ENCODE data around the gene LRRC49. TPM values are rescaled to one million over a fixed set of nuclear protein-coding genes. Genes with fewer than 3 reads are reported as not detected.

Gene LRRC49
- total and polyA plus RNA-seq, 2 donors (not counting 3 experiments of a cell fraction or from before 2014, with no cell fraction given), result 3.0 to 6.6 TPM

GRCh38 chr15:71092056-71092600 lies 199.5 kb downstream of the LRRC49 start:
- FAIRE-seq, result no peak
- no peak overlapping the region for H3K27ac ChIP-seq (ENCODE audit: insufficient read depth, low read depth, low read length)
- H2AFZ ChIP-seq (ENCODE audit: low read depth, low read length), result no peak overlapping the region
- DNase-seq (ENCODE audit: low read depth, low spot score), result no peak
- ChIA-PET POLR2A (no interaction called here), CTCF (interaction anchor here (1.2 to 3.1 kb wide), 2 partner anchors 12 to 81 kb away, joined by 3 to 13 read pairs; no protein-coding TSS in a partner anchor)
- H3K36me3 ChIP-seq (ENCODE audit: control insufficient read depth in 2 of 2, extremely low read depth in 1 of 2, insufficient read depth in 2 of 2, low read length in 2 of 2), result no peaks in the 10 kb centered on the region
- peaks cover 8% of the 10 kb centered on the region for H3K4me1 ChIP-seq (ENCODE audit: control insufficient read depth, extremely low read depth, insufficient read depth, low read length)
- intact Hi-C loops (cut with micrococcal nuclease) (no loop called here), dilution Hi-C loops (cut with MboI; ENCODE audit: extremely low pct_ligation_motif_present, low sequenced_read_pairs) (no loop called here)
- TF ChIP-seq POLR2A (IDR thresholded peaks at IDR 0.05; ENCODE audit: low read depth, low read length) (no peak), GATA2 (IDR thresholded peaks at IDR 0.05; ENCODE audit: insufficient read depth, insufficient read length, low read depth, low read length) (no peak), CTCF (IDR thresholded peaks at IDR 0.05; ENCODE audit: extremely low read depth in 1 of 2, insufficient read depth in 1 of 2, low read depth in 1 of 2, low read length in 2 of 2) (no peak)
- no peak overlapping the region for H3K9ac ChIP-seq (replicated peaks; ENCODE audit: extremely low read depth, insufficient read depth, low read length)
- no peak overlapping the region for H3K4me2 ChIP-seq (ENCODE audit: insufficient read depth, low read length)
- H3K79me2 ChIP-seq (ENCODE audit: control insufficient read depth, insufficient read depth, low read length), result no peaks in the 10 kb centered on the region
- BruUV-seq (replicated peaks), result no TSS peak
- no peaks in the 10 kb centered on the region for H3K9me1 ChIP-seq (replicated peaks; ENCODE audit: control insufficient read depth, extremely low read depth, insufficient read depth, low read length)
- peaks cover 0 to 5% of the 10 kb centered on the region in 2 experiments for H3K27me3 ChIP-seq (ENCODE audit: control insufficient read depth in 2 of 2, insufficient read depth in 2 of 2, low read length in 2 of 2)
- no peaks in the 10 kb centered on the region for H4K20me1 ChIP-seq (replicated peaks; ENCODE audit: control insufficient read depth, extremely low read depth, insufficient read depth, low read length)
- no peaks in the 10 kb centered on the region for H3K9me3 ChIP-seq (replicated peaks; ENCODE audit: control insufficient read depth, insufficient read depth, low read length)
- H3K4me3 ChIP-seq (replicated peaks in 1 of 3; ENCODE audit: insufficient read depth in 1 of 3, low read depth in 1 of 3, low read length in 3 of 3), result no peak overlapping the region
